HepG2 (cell line): ENCODE results near the gene RPL21.

Experiments used
- TF ChIP-seq, protein P1 (sequence below): sonication (generic); formaldehyde crosslinking; IDR thresholded peaks from 2 replicates; pipeline ENCODE4 v1.4.0; 2020; ENCODE audit warnings: missing genetic modification reagents, borderline replicate concordance
- TF ChIP-seq, protein P2 (sequence below): IDR thresholded peaks from 2 replicates; pipeline ENCODE4 v1.6.1; 2016; ENCODE audit warnings: control low read depth

DNA sequence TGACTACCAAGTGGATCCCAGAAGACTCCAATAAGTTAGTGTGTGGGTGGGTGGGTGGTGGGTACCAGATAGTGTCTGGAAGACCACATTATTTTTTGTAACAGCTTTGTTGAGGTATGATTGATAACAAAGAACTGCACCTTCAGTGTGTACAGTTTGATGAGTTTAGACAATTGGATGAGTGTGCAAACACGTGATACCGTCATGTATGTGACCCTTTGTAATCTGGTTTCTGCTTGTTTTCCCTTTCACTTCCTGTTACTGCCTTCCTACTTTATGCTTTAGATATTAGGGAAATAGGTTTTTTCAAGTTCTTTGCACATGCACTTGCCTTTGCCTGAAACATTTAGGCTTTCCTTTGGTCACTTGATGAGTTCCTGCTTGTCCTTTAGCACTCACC is 8.5 kb downstream of the RPL21 start:
- TF ChIP-seq, protein P1, sequence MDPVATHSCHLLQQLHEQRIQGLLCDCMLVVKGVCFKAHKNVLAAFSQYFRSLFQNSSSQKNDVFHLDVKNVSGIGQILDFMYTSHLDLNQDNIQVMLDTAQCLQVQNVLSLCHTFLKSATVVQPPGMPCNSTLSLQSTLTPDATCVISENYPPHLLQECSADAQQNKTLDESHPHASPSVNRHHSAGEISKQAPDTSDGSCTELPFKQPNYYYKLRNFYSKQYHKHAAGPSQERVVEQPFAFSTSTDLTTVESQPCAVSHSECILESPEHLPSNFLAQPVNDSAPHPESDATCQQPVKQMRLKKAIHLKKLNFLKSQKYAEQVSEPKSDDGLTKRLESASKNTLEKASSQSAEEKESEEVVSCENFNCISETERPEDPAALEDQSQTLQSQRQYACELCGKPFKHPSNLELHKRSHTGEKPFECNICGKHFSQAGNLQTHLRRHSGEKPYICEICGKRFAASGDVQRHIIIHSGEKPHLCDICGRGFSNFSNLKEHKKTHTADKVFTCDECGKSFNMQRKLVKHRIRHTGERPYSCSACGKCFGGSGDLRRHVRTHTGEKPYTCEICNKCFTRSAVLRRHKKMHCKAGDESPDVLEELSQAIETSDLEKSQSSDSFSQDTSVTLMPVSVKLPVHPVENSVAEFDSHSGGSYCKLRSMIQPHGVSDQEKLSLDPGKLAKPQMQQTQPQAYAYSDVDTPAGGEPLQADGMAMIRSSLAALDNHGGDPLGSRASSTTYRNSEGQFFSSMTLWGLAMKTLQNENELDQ (CRISPR knock-in tag), result no peak
- TF ChIP-seq, protein P2, sequence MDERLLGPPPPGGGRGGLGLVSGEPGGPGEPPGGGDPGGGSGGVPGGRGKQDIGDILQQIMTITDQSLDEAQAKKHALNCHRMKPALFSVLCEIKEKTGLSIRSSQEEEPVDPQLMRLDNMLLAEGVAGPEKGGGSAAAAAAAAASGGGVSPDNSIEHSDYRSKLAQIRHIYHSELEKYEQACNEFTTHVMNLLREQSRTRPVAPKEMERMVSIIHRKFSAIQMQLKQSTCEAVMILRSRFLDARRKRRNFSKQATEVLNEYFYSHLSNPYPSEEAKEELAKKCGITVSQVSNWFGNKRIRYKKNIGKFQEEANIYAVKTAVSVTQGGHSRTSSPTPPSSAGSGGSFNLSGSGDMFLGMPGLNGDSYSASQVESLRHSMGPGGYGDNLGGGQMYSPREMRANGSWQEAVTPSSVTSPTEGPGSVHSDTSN (CRISPR knock-in tag), result no peak
